RPMI8226 (cell line): ENCODE measurements around the gene GFRA1.

Experiments used
- DNase-seq: peaks from one replicate; pipeline ENCODE4 v3.0.0-alpha.2; 2015

The GFRA1 gene

GRCh38 chr10:116156819-116157218, 116.2 kb downstream of the GFRA1 start:
- no peak for DNase-seq

GRCh38 chr10:116155191-116155590, 117.8 kb downstream of the GFRA1 start:
- no peak for DNase-seq

GRCh38 chr10:116154651-116155050, 118.4 kb downstream of the GFRA1 start:
- DNase-seq = no peak

GRCh38 chr10:116151076-116151475, 121.9 kb downstream of the GFRA1 start:
- DNase-seq = no peak

GRCh38 chr10:116150606-116151005, 122.4 kb downstream of the GFRA1 start:
- no peak for DNase-seq

- no peak for DNase-seq
Observed at GRCh38 chr10:116147147-116147905, 125.7 kb downstream of the GFRA1 start.

- no peak for DNase-seq
Observed at GRCh38 chr10:116146372-116147140, 126.5 kb downstream of the GFRA1 start.

GRCh38 chr10:116143673-116144222, 129.3 kb downstream of the GFRA1 start:
- DNase-seq = no peak

GRCh38 chr10:116141855-116142254, 131.2 kb downstream of the GFRA1 start:
- no peak for DNase-seq

- DNase-seq = no peak
Observed at GRCh38 chr10:116141246-116141645, 131.8 kb downstream of the GFRA1 start.

GRCh38 chr10:116139886-116140285, 133.1 kb downstream of the GFRA1 start:
- DNase-seq = no peak

GRCh38 chr10:116138897-116139296, 134.1 kb downstream of the GFRA1 start:
- DNase-seq = no peak

GRCh38 chr10:116136261-116136660, 136.7 kb downstream of the GFRA1 start:
- DNase-seq = no peak

GRCh38 chr10:116134322-116134721, 138.7 kb downstream of the GFRA1 start:
- DNase-seq = no peak

- DNase-seq = no peak
Observed at GRCh38 chr10:116133634-116134033, 139.4 kb downstream of the GFRA1 start.

GRCh38 chr10:116132780-116133399, 140.1 kb downstream of the GFRA1 start:
- DNase-seq = no peak

GRCh38 chr10:116130006-116130405, 143.0 kb downstream of the GFRA1 start:
- no peak for DNase-seq

GRCh38 chr10:116126954-116127695, 145.9 kb downstream of the GFRA1 start:
- no peak for DNase-seq

GRCh38 chr10:116126239-116126638, 146.8 kb downstream of the GFRA1 start:
- no peak for DNase-seq

- DNase-seq = no peak
Observed at GRCh38 chr10:116125180-116125579, 147.8 kb downstream of the GFRA1 start.

- DNase-seq = no peak
Observed at GRCh38 chr10:116124777-116125176, 148.2 kb downstream of the GFRA1 start.

- DNase-seq = no peak
Observed at GRCh38 chr10:116122664-116123063, 150.3 kb downstream of the GFRA1 start.
